ENCODE measurements around the gene MLLT3. TPM values are rescaled to one million over a fixed set of nuclear protein-coding genes. Genes with fewer than 3 reads are reported as not detected.

The MLLT3 gene
- total RNA-seq, 1 donor from 2014 or later = 35.1 TPM

GRCh38 chr9:20390400-20390799, 231.9 kb downstream of the MLLT3 start:
- DNase-seq (ENCODE audit: low read depth) = no peak
- no peak overlapping the region for H3K4me2 ChIP-seq (ENCODE audit: low read length)
- Mint-ChIP-seq H3K27ac (ENCODE audit: unreplicated experiment) (no peak overlapping the region), H3K36me3 (ENCODE audit: low read depth, unreplicated experiment) (no peaks in the 10 kb centered on the region), H3K4me1 (ENCODE audit: low read depth, unreplicated experiment) (no peaks in the 10 kb centered on the region), H3K9me3 (ENCODE audit: unreplicated experiment) (no peaks in the 10 kb centered on the region), H3K4me3 (ENCODE audit: unreplicated experiment) (no peak overlapping the region), H3K27me3 (ENCODE audit: low read depth, unreplicated experiment) (no peaks in the 10 kb centered on the region)
- H3K4me1 ChIP-seq (ENCODE audit: insufficient read depth, low read length) = no peaks in the 10 kb centered on the region
- no peak for TF ChIP-seq EZH2 (IDR thresholded peaks at IDR 0.05; ENCODE audit: insufficient read depth, low read length)
- TF ChIP-seq CTCF (IDR thresholded peaks at IDR 0.05; ENCODE audit: insufficient read depth, low read depth, low read length) = no peak
- no peak overlapping the region for H3K4me3 ChIP-seq (ENCODE audit: insufficient read depth, low read depth, low read length)
- H2AFZ ChIP-seq (ENCODE audit: low read depth, low read length) = no peak overlapping the region
- H3K27me3 ChIP-seq (ENCODE audit: insufficient read depth, low read length) = no peaks in the 10 kb centered on the region
- no peaks in the 10 kb centered on the region for H3K79me2 ChIP-seq (ENCODE audit: insufficient read depth, low read length)
- no peak overlapping the region for H3K27ac ChIP-seq (ENCODE audit: low read depth, low read length)
- no peak overlapping the region for H3K9ac ChIP-seq (ENCODE audit: low read length)
- no peaks in the 10 kb centered on the region for H3K9me3 ChIP-seq (ENCODE audit: insufficient read depth, low read depth, low read length)
- H3K36me3 ChIP-seq (ENCODE audit: insufficient read depth, low read length) = no peaks in the 10 kb centered on the region
- H4K20me1 ChIP-seq (ENCODE audit: insufficient read depth, low read length) = no peaks in the 10 kb centered on the region
- no peak for FAIRE-seq

- H3K36me3 ChIP-seq (ENCODE audit: insufficient read depth, low read length) = no peaks in the 10 kb centered on the region
- Mint-ChIP-seq H3K4me1 (ENCODE audit: low read depth, unreplicated experiment) (peaks cover 6% of the 10 kb centered on the region), H3K27me3 (ENCODE audit: low read depth, unreplicated experiment) (no peaks in the 10 kb centered on the region), H3K9me3 (ENCODE audit: unreplicated experiment) (no peaks in the 10 kb centered on the region), H3K36me3 (ENCODE audit: low read depth, unreplicated experiment) (no peaks in the 10 kb centered on the region), H3K27ac (ENCODE audit: unreplicated experiment) (no peak overlapping the region), H3K4me3 (ENCODE audit: unreplicated experiment) (no peak overlapping the region)
- no peak overlapping the region for H3K27ac ChIP-seq (ENCODE audit: low read depth, low read length)
- TF ChIP-seq EZH2 (IDR thresholded peaks at IDR 0.05; ENCODE audit: insufficient read depth, low read length) (no peak), CTCF (IDR thresholded peaks at IDR 0.05; ENCODE audit: insufficient read depth, low read depth, low read length) (no peak)
- no peaks in the 10 kb centered on the region for H3K79me2 ChIP-seq (ENCODE audit: insufficient read depth, low read length)
- H3K9me3 ChIP-seq (ENCODE audit: insufficient read depth, low read depth, low read length) = no peaks in the 10 kb centered on the region
- FAIRE-seq (no peak), DNase-seq (ENCODE audit: low read depth) (no peak)
- no peaks in the 10 kb centered on the region for H3K4me1 ChIP-seq (ENCODE audit: insufficient read depth, low read length)
- no peaks in the 10 kb centered on the region for H4K20me1 ChIP-seq (ENCODE audit: insufficient read depth, low read length)
- no peak overlapping the region for H3K4me2 ChIP-seq (ENCODE audit: low read length)
- H3K27me3 ChIP-seq (ENCODE audit: insufficient read depth, low read length) = no peaks in the 10 kb centered on the region
- H2AFZ ChIP-seq (ENCODE audit: low read depth, low read length) = no peak overlapping the region
- H3K4me3 ChIP-seq (ENCODE audit: insufficient read depth, low read depth, low read length) = no peak overlapping the region
- H3K9ac ChIP-seq (ENCODE audit: low read length) = no peak overlapping the region
These were observed 235.2 kb downstream of the MLLT3 start for GRCh38 chr9:20387062-20387461.

GRCh38 chr9:20384642-20385041, 237.7 kb downstream of the MLLT3 start:
- Histone ChIP-seq H2AFZ (ENCODE audit: low read depth, low read length) (no peak overlapping the region), H3K9ac (ENCODE audit: low read length) (no peak overlapping the region), H3K79me2 (ENCODE audit: insufficient read depth, low read length) (no peaks in the 10 kb centered on the region), H3K4me1 (ENCODE audit: insufficient read depth, low read length) (no peaks in the 10 kb centered on the region), H4K20me1 (ENCODE audit: insufficient read depth, low read length) (no peaks in the 10 kb centered on the region), H3K27me3 (ENCODE audit: insufficient read depth, low read length) (no peaks in the 10 kb centered on the region), H3K27ac (ENCODE audit: low read depth, low read length) (no peak overlapping the region), H3K36me3 (ENCODE audit: insufficient read depth, low read length) (no peaks in the 10 kb centered on the region), H3K4me2 (ENCODE audit: low read length) (no peak overlapping the region), H3K4me3 (ENCODE audit: insufficient read depth, low read depth, low read length) (no peak overlapping the region), H3K9me3 (ENCODE audit: insufficient read depth, low read depth, low read length) (no peaks in the 10 kb centered on the region)
- Mint-ChIP-seq H3K4me3 (ENCODE audit: unreplicated experiment) (no peak overlapping the region), H3K9me3 (ENCODE audit: unreplicated experiment) (no peaks in the 10 kb centered on the region), H3K27me3 (ENCODE audit: low read depth, unreplicated experiment) (no peaks in the 10 kb centered on the region), H3K36me3 (ENCODE audit: low read depth, unreplicated experiment) (no peaks in the 10 kb centered on the region), H3K4me1 (ENCODE audit: low read depth, unreplicated experiment) (peaks cover 7% of the 10 kb centered on the region), H3K27ac (ENCODE audit: unreplicated experiment) (no peak overlapping the region)
- FAIRE-seq (no peak), DNase-seq (ENCODE audit: low read depth) (peak; percentile 5)
- TF ChIP-seq EZH2 (IDR thresholded peaks at IDR 0.05; ENCODE audit: insufficient read depth, low read length) = no peak
- no peak for TF ChIP-seq CTCF (IDR thresholded peaks at IDR 0.05; ENCODE audit: insufficient read depth, low read depth, low read length)
